ENCODE measurements around the gene NFRKB. TPM values are rescaled to one million over a fixed set of nuclear protein-coding genes. Genes with fewer than 3 reads are reported as not detected.

NFRKB gene
- total RNA-seq (2014; rRNA removed; shearing (Covaris generic)) = 34.2 and 37.5 TPM in 2 replicates

DNA sequence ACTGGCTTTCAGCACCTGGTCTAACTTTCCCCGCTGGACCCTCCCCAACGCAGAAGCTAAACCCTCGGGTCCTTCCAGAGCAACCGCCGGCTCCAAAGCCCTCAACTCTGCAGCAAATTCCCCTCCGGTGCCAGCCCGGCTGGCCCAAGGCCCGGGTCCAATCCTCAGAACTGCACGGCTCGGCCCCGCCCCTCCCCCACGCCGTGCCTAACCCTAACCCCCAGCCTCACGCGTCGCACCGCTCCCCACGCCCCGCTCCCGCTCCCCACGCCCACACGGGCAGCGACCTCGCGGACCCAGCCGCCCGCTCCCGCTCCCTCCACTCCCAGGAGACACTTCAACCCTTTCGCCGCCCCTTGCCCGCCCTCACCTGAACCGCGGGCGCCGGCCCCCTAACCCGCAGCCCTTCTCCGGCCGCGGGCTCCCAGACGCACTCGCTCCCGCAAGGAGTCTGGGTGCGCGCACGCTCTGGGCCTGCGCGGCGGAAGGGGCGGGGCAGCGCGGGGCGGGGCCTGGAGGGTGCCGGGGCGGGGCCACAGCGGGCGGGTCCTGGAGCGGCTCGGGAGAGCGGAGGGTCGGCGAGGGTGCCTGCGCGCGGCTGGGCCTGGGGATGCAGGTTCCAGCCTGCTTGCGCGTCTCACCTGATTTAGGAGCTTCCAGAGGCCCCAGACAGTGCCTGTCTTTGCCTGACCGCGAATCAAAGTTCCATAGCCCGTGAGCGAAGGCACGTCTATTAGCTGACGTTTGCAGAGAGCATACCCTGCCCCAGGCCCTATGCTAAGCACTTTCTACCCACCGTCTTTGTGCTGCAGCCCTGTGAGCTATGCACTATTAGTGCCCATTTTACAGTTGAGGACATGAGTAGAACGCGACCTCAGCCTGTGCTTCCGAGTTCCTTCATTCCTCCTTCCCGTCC lies at the start of gene NFRKB:
Gene NFRKB (minus strand): TSS at position 453 of the 916 bp plus-strand sequence. CDS start 2,729 bp downstream, outside the sequence.
- in situ Hi-C loops (cut with HindIII; ENCODE audit: low sequenced_read_pairs) = no loop called here
- DNase-seq (ENCODE audit: low spot score) = peak; percentile 81

DNA sequence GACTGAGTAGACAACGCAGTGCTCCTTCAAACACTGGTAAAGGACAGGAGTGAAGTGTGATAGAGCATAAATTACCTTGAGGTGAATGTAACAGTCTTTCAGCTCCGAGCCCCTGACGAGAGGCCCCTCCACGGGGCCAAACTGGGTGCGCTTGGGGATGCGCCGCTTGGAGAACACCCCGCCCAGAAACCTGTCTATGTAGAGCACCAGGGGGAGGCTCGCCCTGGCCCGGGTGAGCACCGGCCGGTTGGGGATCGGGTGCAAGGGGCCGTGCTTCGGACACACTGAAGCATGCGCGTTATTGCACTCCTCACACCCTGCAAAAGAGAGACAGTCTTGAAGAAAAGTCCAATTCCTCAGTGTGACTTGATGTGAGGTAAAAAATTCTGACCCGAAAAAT lies 49.3 kb upstream of the NFRKB start:
- in situ Hi-C loops (cut with HindIII; ENCODE audit: low sequenced_read_pairs) = loop anchor here (25.0 kb wide), 1 partner anchor 193 kb away; no protein-coding TSS in a partner anchor
- no peak for DNase-seq (ENCODE audit: low spot score)

- no peak for DNase-seq (ENCODE audit: low spot score)
Observed at GRCh38 chr11:129943036-129943435, 47.7 kb upstream of the NFRKB start.

DNA sequence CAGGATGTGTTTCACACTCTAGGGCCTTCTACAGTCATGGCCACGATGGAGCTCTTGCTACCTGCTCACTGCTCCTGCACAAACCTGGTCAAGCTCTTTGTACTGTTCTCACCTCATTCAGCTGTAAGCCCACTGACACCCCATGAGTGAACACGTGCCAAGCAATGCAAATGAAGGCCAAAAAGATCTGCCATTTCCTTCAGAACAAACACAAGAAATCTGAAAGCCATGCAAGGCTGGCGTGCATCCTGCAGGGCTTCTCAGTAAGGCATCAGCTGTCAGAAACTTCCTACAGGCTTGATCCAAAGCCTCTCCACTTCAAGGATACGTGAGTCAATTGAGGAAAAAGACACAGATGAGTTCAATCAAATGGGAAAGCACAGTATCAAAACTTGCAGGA lies 44.1 kb upstream of the NFRKB start:
- no peak for DNase-seq (ENCODE audit: low spot score)

More at GRCh38 chr11:129943036-129943435, 47.7 kb upstream of the NFRKB start:
- in situ Hi-C loops (cut with HindIII; ENCODE audit: low sequenced_read_pairs) = loop anchor here (25.0 kb wide), 1 partner anchor 194 kb away; no protein-coding TSS in a partner anchor

DNA sequence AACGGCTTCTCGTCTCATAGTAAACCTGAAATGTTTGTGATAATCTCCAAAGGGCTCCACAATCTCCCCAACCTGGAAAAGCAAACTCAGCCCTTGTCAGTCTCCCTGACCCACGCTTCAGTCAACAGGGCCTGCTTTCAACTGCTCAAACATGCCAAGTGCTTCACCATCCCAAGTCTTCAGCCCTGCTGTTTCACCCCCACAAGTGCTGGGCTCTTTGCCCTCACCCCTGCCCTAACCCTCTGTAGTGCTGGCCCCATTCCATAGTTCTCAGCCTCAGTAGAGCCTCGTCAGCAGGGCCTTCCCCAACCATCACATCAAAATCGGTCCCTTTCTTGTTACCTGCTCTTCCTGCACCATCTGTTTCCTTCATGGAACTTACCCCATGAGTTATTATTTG lies 43.4 kb upstream of the NFRKB start:
- peak; percentile 45 for DNase-seq (ENCODE audit: low spot score)
- in situ Hi-C loops (cut with HindIII; ENCODE audit: low sequenced_read_pairs) = loop anchor here (25.0 kb wide), 1 partner anchor 199 kb away; no protein-coding TSS in a partner anchor

More for the DNA sequence above, 44.1 kb upstream of the NFRKB start:
- in situ Hi-C loops (cut with HindIII; ENCODE audit: low sequenced_read_pairs) = loop anchor here (25.0 kb wide), 1 partner anchor 198 kb away; no protein-coding TSS in a partner anchor

DNA sequence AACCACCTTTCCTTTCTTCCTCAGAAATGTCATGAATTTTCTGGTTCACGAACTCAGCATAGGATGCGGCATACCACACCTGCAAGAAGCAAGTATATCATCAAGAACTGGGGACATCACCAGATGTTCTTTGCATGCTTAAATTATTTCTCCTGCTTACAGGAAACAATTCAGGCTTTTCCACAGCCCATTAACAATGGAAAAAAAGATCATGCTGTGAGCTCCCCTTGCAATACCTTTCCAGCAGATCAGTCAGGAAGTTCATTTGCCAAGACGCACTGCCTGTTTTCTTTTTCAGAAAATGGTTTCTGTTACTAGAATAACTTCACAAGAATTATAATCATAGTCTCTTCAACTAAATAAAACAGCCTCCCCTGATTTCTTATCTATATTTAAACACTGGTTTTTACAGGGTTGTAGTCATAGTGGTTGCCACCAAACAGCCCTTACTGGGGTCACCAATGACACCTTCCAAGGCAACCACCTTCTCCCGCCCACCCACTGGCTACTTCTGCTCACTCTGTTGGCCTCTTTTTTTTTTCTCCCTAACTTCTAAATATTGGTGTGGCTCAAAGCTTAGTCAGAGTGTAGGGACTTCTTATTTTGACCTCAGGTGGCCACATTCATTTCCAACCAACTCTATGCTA lies 42.3 kb upstream of the NFRKB start:
- DNase-seq (ENCODE audit: low spot score) = peak; percentile 59
- in situ Hi-C loops (cut with HindIII; ENCODE audit: low sequenced_read_pairs) = loop anchor here (25.0 kb wide), 1 partner anchor 200 kb away; no protein-coding TSS in a partner anchor

DNA sequence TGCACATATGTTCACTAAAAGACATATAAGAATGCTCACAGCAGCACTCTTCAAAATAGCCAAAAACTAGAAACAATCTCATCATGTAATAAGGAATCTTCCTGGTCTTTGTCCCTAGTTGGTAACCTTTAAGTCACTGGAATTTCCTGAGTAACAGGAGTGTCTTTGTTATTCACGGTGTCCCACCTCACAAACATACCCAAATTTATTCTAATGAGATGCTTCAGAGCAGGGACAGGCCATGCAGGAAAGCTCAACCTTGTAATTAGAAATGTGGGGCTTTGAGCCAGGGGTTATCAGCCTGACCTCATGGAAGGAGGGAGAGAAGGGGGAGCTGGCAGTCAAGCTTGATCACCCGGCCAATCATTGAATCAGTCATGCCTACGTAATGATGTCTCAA lies 40.3 kb upstream of the NFRKB start:
- in situ Hi-C loops (cut with HindIII; ENCODE audit: low sequenced_read_pairs) = loop anchor here (25.0 kb wide), 1 partner anchor 202 kb away; no protein-coding TSS in a partner anchor
- no peak for DNase-seq (ENCODE audit: low spot score)

GRCh38 chr11:129933891-129934290 lies 38.5 kb upstream of the NFRKB start:
- in situ Hi-C loops (cut with HindIII; ENCODE audit: low sequenced_read_pairs) = loop anchor here (25.0 kb wide), 1 partner anchor 203 kb away; no protein-coding TSS in a partner anchor
- no peak for DNase-seq (ENCODE audit: low spot score)

DNA sequence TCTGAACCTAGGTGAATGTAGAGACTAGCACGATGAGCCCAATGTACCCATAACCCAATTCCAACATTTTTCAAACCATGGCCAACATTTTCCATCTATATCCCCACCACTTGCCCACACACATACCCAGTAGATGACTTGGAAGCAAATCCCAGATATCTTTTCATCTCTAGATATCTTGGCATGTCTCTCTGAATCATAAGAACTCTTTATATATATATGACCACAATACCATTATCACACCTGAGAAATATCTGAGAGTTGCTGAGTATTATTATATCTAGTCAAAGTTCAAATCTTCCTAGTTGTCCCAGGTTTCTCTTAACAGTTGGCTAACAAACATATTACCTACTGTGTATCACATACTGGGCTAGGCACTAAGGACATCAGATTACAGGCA lies 37.9 kb upstream of the NFRKB start:
- in situ Hi-C loops (cut with HindIII; ENCODE audit: low sequenced_read_pairs) = loop anchor here (25.0 kb wide), 1 partner anchor 204 kb away; no protein-coding TSS in a partner anchor
- DNase-seq (ENCODE audit: low spot score) = no peak

- in situ Hi-C loops (cut with HindIII; ENCODE audit: low sequenced_read_pairs) = loop anchor here (25.0 kb wide), 1 partner anchor 205 kb away; no protein-coding TSS in a partner anchor
- no peak for DNase-seq (ENCODE audit: low spot score)
Observed at GRCh38 chr11:129932381-129933067, 37.1 kb upstream of the NFRKB start.

- peak; percentile 54 for DNase-seq (ENCODE audit: low spot score)
- in situ Hi-C loops (cut with HindIII; ENCODE audit: low sequenced_read_pairs) = loop anchor here (25.0 kb wide), 1 partner anchor 207 kb away; no protein-coding TSS in a partner anchor
Observed at GRCh38 chr11:129930743-129931142, 35.4 kb upstream of the NFRKB start.

DNA sequence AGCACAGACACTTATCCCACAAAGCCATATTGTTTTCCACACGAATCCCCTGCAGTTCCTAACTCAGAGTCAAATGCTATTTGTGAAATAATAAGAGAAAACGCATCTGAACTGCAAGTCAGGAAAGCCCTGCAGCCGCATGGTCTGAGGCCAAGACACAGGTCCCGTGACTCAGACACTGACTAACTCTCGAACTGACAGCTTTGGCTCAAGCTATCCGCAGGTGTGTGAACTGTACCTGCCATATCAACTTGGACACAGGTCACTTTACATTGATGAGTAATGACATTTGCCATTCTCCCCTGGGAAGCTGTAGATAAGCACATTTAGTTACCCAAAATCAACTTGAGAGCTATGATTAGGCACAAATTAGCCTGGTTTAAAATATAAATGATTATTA lies 34.9 kb upstream of the NFRKB start:
- peak; percentile 79 for DNase-seq (ENCODE audit: low spot score)
- in situ Hi-C loops (cut with HindIII; ENCODE audit: low sequenced_read_pairs) = loop anchor here (25.0 kb wide), 1 partner anchor 207 kb away; no protein-coding TSS in a partner anchor

- in situ Hi-C loops (cut with HindIII; ENCODE audit: low sequenced_read_pairs) = loop anchor here (25.0 kb wide), 1 partner anchor 208 kb away; no protein-coding TSS in a partner anchor
- no peak for DNase-seq (ENCODE audit: low spot score)
Observed at GRCh38 chr11:129929721-129930120, 34.3 kb upstream of the NFRKB start.

DNA sequence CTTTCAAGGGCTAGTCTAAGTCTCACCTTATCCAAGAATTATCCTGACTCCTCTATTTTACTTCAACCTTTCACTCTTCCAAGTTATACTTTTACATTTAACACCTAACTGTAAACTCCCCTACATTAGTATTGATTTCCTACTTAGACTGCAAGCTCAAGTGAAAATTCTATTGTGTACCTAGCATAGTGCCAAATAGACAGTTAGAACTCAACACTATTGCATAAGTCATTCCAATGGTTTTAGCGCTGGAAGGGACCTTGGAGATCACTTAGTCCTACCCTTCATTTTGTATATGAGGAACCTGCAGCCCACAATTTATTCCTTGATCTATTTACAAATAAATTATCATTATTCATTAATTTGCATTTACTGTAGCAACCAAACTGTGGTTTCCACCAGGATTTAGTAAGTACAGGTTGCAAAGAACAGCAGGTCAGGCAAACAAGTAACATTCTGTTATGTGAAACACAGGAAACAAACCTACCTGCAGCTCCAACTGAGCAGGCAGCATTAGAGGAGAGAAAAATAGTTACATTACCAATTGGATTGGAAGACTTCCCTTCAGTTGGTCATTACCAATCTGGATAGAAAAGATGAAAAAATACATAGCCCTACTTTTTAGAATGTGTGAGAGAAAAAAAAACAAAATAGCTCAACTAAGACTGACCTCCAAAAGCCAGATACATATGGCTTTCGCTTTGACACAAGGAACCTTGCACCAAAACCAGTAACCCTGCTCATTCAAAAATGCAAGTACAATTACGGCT lies 33.7 kb upstream of the NFRKB start:
- peak; percentile 67 for DNase-seq (ENCODE audit: low spot score)
- in situ Hi-C loops (cut with HindIII; ENCODE audit: low sequenced_read_pairs) = loop anchor here (25.0 kb wide), 1 partner anchor 208 kb away; no protein-coding TSS in a partner anchor

GRCh38 chr11:129922674-129923073 lies 27.3 kb upstream of the NFRKB start:
- in situ Hi-C loops (cut with HindIII; ENCODE audit: low sequenced_read_pairs) = no loop called here
- DNase-seq (ENCODE audit: low spot score) = no peak

DNA sequence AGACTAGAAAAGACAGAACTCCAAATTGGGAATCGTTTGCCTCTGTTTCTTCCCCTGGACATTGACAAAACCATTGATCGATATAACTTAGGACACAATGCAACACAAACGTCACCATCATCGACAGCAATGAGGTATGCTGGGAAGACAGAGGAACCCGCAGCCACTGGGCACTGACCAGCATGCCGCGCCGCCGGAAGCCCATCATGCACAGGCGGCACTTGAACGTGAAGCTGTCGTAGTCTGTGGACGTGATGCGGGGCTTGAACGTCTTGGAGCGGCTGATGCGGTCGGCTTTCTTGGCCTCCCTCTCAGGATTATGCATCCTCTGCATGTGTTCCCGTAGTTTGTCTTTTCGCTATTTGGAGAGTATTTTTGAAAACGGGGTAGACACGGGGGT lies 23.0 kb upstream of the NFRKB start:
- DNase-seq (ENCODE audit: low spot score) = no peak
- in situ Hi-C loops (cut with HindIII; ENCODE audit: low sequenced_read_pairs) = no loop called here

DNA sequence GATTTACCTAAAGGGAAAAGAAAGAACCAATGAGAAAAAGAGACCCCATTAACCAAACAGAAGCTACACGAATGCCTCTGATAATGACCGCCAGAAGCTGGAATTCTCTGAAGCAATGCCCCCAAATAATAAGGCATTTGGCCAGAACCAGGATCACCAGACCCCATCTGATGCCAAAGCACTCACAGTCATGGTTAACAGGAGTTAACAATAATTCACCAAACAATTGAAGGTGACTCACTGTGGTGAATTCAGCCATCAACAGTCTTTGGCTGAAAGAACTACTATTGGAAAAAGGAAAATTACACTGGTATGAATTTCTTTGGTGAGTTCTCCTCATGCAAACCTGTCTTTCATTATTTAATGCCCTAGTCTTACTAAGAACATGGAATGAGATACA lies 21.9 kb upstream of the NFRKB start:
- DNase-seq (ENCODE audit: low spot score) = no peak
- in situ Hi-C loops (cut with HindIII; ENCODE audit: low sequenced_read_pairs) = no loop called here

- no peak for DNase-seq (ENCODE audit: low spot score)
- in situ Hi-C loops (cut with HindIII; ENCODE audit: low sequenced_read_pairs) = no loop called here
Observed at GRCh38 chr11:129911298-129911697, 15.9 kb upstream of the NFRKB start.
